ENCODE results near the gene CDK4. TPM values are rescaled to one million over a fixed set of nuclear protein-coding genes. Genes with fewer than 3 reads are reported as not detected.

Gene CDK4
- total RNA-seq, 1 experiment from 2014 or later = 210 TPM

GRCh38 chr12:57739387-57739786, 12.7 kb downstream of the CDK4 start:
- H3K27ac Mint-ChIP-seq (ENCODE audit: unreplicated experiment) = no peak overlapping the region
- H3K9me3 Mint-ChIP-seq (ENCODE audit: unreplicated experiment) = no peaks in the 10 kb centered on the region
- CTCF ChIA-PET = no interaction called here
- H3K27me3 Mint-ChIP-seq (ENCODE audit: insufficient read depth, unreplicated experiment) = peaks cover 29% of the 10 kb centered on the region
- peaks cover 4% of the 10 kb centered on the region for H3K27me3 ChIP-seq (replicated peaks; ENCODE audit: control insufficient read depth, insufficient read depth, low read length)
- H3K4me3 Mint-ChIP-seq (ENCODE audit: unreplicated experiment) = peak overlapping the region; percentile 21
- POLR2A ChIA-PET = no interaction called here
- BruUV-seq (replicated peaks) = no TSS peak
- H3K4me3 ChIP-seq (ENCODE audit: low read depth, low read length) = no peak overlapping the region
- TF ChIP-seq CTCF (IDR thresholded peaks at IDR 0.05; ENCODE audit: insufficient read depth in 1 of 2, low read depth in 1 of 2, low read length in 1 of 2, severe bottlenecking in 1 of 2, unreplicated experiment in 1 of 2) = no peak
- peaks cover 22% of the 10 kb centered on the region for H3K4me1 Mint-ChIP-seq (ENCODE audit: low read depth, unreplicated experiment)
- H3K9me3 ChIP-seq = no peaks in the 10 kb centered on the region
- H3K4me1 ChIP-seq = peaks cover 12% of the 10 kb centered on the region
- DNase-seq = no peak
- intact Hi-C loops (cut with micrococcal nuclease; ENCODE audit: unreplicated experiment) = loop anchor here (5.0 kb wide), 2 partner anchors 47 to 282 kb away; partner anchors contain the start of genes GLI1, INHBE and OS9
- peaks cover 5% of the 10 kb centered on the region for H3K36me3 Mint-ChIP-seq (ENCODE audit: insufficient read depth, unreplicated experiment)
- H3K36me3 ChIP-seq (ENCODE audit: control insufficient read depth, insufficient read depth, low read length) = no peaks in the 10 kb centered on the region

DNA sequence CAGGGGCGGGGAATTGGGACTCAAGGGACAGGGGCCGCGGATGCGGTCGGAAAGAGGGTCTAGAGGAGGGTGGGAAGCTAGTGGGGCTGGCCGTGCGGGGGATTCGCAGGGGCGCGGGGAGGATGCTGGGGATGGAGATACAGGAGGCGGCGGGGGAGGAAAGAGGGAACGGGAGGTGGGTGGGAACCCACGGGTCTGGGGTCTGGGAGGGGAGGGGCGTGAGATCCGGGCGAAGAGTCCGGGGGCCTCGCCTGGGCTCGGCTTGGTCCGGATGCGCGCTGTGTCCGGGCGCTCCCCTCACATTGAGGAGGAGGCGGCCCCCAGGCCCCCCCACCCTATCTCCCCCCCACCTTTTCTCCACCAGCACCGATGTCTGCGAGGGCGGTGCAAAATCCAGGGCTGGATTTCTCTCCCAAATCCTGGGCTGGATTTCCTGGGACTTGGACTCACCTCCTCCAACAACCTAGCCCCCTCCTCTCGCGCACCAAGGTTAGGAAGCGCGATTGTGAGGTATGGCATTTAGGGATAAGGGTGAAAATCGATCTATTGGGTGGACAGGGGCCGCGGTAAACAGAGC, 13.4 kb downstream of the CDK4 start, which contains the start of gene AGAP2:
AGAP2 (minus strand) TSS at position 82 of the 577 bp plus-strand sequence. CDS start 496 bp downstream, outside the sequence.
- POLR2A ChIA-PET = no interaction called here
- peak within 1 kb of the TSS; percentile 33 for H3K4me3 ChIP-seq (ENCODE audit: low read depth, low read length)

More for the DNA sequence above, 13.4 kb downstream of the CDK4 start, which contains the start of gene AGAP2:
- DNase-seq = no peak
- H3K4me3 Mint-ChIP-seq (ENCODE audit: unreplicated experiment) = peak within 1 kb of the TSS; percentile 21
- peaks cover 31% of the 10 kb centered on the region for H3K27me3 Mint-ChIP-seq (ENCODE audit: insufficient read depth, unreplicated experiment)
- intact Hi-C loops (cut with micrococcal nuclease; ENCODE audit: unreplicated experiment) = loop anchor here (5.0 kb wide), 2 partner anchors 46 to 281 kb away; partner anchors contain the start of genes GLI1, INHBE and OS9
- H3K36me3 ChIP-seq (ENCODE audit: control insufficient read depth, insufficient read depth, low read length) = no peaks in the 10 kb centered on the region
- TF ChIP-seq CTCF (IDR thresholded peaks at IDR 0.05; ENCODE audit: insufficient read depth in 1 of 2, low read depth in 1 of 2, low read length in 1 of 2, severe bottlenecking in 1 of 2, unreplicated experiment in 1 of 2) = no peak
- peaks cover 17% of the 10 kb centered on the region for H3K4me1 Mint-ChIP-seq (ENCODE audit: low read depth, unreplicated experiment)
- H3K27me3 ChIP-seq (replicated peaks; ENCODE audit: control insufficient read depth, insufficient read depth, low read length) = peaks cover 7% of the 10 kb centered on the region
- BruUV-seq (replicated peaks) = no TSS peak
- no peaks in the 10 kb centered on the region for H3K9me3 Mint-ChIP-seq (ENCODE audit: unreplicated experiment)
- H3K27ac Mint-ChIP-seq (ENCODE audit: unreplicated experiment) = no peak within 1 kb of the TSS
- H3K4me1 ChIP-seq = peaks cover 12% of the 10 kb centered on the region
- H3K36me3 Mint-ChIP-seq (ENCODE audit: insufficient read depth, unreplicated experiment) = no peaks in the 10 kb centered on the region
- no peaks in the 10 kb centered on the region for H3K9me3 ChIP-seq
- CTCF ChIA-PET = no interaction called here
